Measurements from ENCODE around the gene RGS7.

Gene RGS7

GRCh38 chr1:241079047-241079446 is 278.0 kb downstream of the RGS7 start:
- DNase-seq (ENCODE audit: low spot score), result no peak

GRCh38 chr1:241077386-241078147 is 279.4 kb downstream of the RGS7 start:
- DNase-seq (ENCODE audit: low spot score), result no peak

- no peak for DNase-seq (ENCODE audit: low spot score)
These were observed 282.5 kb downstream of the RGS7 start for GRCh38 chr1:241074507-241074906.

GRCh38 chr1:241068359-241068758 is 288.6 kb downstream of the RGS7 start:
- DNase-seq (ENCODE audit: low spot score), result no peak

- DNase-seq (ENCODE audit: low spot score), result no peak
These were observed 293.7 kb downstream of the RGS7 start for GRCh38 chr1:241063276-241063675.

- DNase-seq (ENCODE audit: low spot score), result no peak
These were observed 295.9 kb downstream of the RGS7 start for GRCh38 chr1:241061062-241061461.

- DNase-seq (ENCODE audit: low spot score), result no peak
These were observed 308.4 kb downstream of the RGS7 start for GRCh38 chr1:241048622-241049021.

GRCh38 chr1:241045659-241046058 is 311.3 kb downstream of the RGS7 start:
- no peak for DNase-seq (ENCODE audit: low spot score)

- DNase-seq (ENCODE audit: low spot score), result no peak
These were observed 322.6 kb downstream of the RGS7 start for GRCh38 chr1:241034203-241034936.

- no peak for DNase-seq (ENCODE audit: low spot score)
These were observed 332.2 kb downstream of the RGS7 start for GRCh38 chr1:241024834-241025233.

GRCh38 chr1:241022366-241022765 is 334.6 kb downstream of the RGS7 start:
- DNase-seq (ENCODE audit: low spot score), result no peak

GRCh38 chr1:241020851-241021697 is 335.9 kb downstream of the RGS7 start:
- DNase-seq (ENCODE audit: low spot score), result no peak

- no peak for DNase-seq (ENCODE audit: low spot score)
These were observed 344.2 kb downstream of the RGS7 start for GRCh38 chr1:241012708-241013340.

GRCh38 chr1:241007668-241008067 is 349.3 kb downstream of the RGS7 start:
- DNase-seq (ENCODE audit: low spot score), result no peak

- no peak for DNase-seq (ENCODE audit: low spot score)
These were observed 357.2 kb downstream of the RGS7 start for GRCh38 chr1:240999826-241000225.

GRCh38 chr1:240998441-240999015 is 358.5 kb downstream of the RGS7 start:
- no peak for DNase-seq (ENCODE audit: low spot score)

GRCh38 chr1:240998024-240998423 is 359.0 kb downstream of the RGS7 start:
- no peak for DNase-seq (ENCODE audit: low spot score)

- no peak for DNase-seq (ENCODE audit: low spot score)
These were observed 364.0 kb downstream of the RGS7 start for GRCh38 chr1:240993004-240993403.

GRCh38 chr1:240991230-240991629 is 365.8 kb downstream of the RGS7 start:
- no peak for DNase-seq (ENCODE audit: low spot score)

- no peak for DNase-seq (ENCODE audit: low spot score)
These were observed 369.1 kb downstream of the RGS7 start for GRCh38 chr1:240987928-240988327.

- no peak for DNase-seq (ENCODE audit: low spot score)
These were observed 371.9 kb downstream of the RGS7 start for GRCh38 chr1:240985081-240985480.

- DNase-seq (ENCODE audit: low spot score), result no peak
These were observed 376.7 kb downstream of the RGS7 start for GRCh38 chr1:240980342-240980741.

Data from hematopoietic multipotent progenitor cell treated with erythropoietin and hydrocortisone succinate and interleukin-3 and kit ligand, for 17 days (in vitro differentiated cells).